Stimulated activated CD8-positive, alpha-beta memory T cell treated with anti-CD3 and anti-CD28 coated beads, Interleukin-12 subunit alpha, Interleukin-12 subunit beta, amount 100 ng/mL, for 24 hours (primary cell): Measurements from ENCODE around the gene KLF6.

Experiments
- DNase-seq: peaks from one replicate; pipeline ENCODE4 v3.0.0-alpha.2; 2020; ENCODE audit errors: extremely low read depth

Gene KLF6

GRCh38 chr10:3729397-3729976, 55.5 kb downstream of the KLF6 start:
- DNase-seq: no peak

GRCh38 chr10:3728563-3728962, 56.4 kb downstream of the KLF6 start:
- DNase-seq: no peak

GRCh38 chr10:3727268-3727667, 57.7 kb downstream of the KLF6 start:
- no peak for DNase-seq
